ENCODE data around the gene COMMD6.
"Not testable (repeated sequence)": the region's sequence is repeated elsewhere in the genome, so short reads cannot be mapped to it uniquely, and the experiment has no call there.

Gene COMMD6

GRCh38 chr13:75537401-75538365 is at the start of gene COMMD6:
Gene COMMD6 (minus strand): TSS chr13:75537841. CDS start chr13:75537805, 36 bp downstream.
- peak; percentile 96 for DNase-seq

DNA sequence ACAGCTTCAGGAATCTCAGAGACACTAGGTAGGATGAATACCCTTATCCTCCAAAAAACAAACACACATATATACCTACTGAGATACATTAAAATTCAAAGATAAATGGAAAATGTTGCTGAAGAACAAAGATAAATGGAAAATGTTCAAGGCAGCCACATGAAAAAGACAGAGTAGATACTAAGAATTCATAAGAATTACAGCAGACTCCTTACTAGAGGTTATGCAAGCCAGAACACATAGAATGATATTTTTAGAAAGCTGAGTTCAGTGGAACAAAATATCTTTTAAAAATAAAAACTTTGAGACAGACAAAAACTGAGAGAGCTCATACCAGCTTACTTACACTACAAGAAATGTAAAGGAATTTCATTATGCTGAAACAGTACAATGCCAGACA is 47.5 kb upstream of the COMMD6 start:
- no peak for DNase-seq

GRCh38 chr13:75583091-75583490 is 45.5 kb upstream of the COMMD6 start:
- no peak for DNase-seq

- no peak for DNase-seq
Measured at GRCh38 chr13:75581874-75582640, 44.4 kb upstream of the COMMD6 start.

DNA sequence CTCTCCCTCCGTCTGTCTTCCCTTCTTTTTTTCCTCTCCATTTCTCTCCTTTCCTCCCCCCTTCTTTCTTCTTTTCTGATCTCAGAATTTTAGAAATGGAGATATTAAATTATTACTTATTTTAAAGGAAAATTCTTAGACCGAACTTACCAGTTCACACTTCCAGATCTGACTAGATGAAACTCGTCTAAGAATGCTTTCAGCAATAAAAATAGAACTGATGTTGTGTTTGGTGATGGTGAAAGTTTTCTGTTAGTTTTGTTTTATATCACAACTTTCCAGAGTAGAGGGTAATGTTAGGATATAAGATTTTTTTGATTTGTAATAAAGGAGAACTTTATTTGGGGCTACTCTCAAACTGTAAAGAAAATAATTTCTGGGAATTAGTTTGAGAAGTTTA is 41.9 kb upstream of the COMMD6 start:
- no peak for DNase-seq

- DNase-seq = no peak
Measured at GRCh38 chr13:75569576-75569975, 31.9 kb upstream of the COMMD6 start.

DNA sequence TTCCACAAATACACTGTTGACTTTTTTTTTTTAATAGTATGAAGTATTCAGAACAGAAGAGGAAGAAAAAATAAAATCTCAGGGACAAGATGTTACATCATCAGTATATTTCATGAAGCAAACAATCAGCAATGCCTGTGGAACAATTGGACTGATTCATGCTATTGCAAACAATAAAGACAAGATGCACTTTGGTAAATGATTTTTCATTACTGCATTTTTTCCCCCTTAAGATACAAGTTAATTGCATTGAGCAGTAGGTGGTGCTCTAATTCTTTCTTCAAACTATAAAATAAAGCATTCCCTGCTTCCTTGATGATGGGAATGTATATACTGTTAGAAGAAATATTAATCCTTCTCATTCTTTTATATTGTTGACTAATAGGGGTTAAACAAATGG is 29.0 kb upstream of the COMMD6 start:
- no peak for DNase-seq

GRCh38 chr13:75558145-75558840 is 20.7 kb upstream of the COMMD6 start:
- no peak for DNase-seq

DNA sequence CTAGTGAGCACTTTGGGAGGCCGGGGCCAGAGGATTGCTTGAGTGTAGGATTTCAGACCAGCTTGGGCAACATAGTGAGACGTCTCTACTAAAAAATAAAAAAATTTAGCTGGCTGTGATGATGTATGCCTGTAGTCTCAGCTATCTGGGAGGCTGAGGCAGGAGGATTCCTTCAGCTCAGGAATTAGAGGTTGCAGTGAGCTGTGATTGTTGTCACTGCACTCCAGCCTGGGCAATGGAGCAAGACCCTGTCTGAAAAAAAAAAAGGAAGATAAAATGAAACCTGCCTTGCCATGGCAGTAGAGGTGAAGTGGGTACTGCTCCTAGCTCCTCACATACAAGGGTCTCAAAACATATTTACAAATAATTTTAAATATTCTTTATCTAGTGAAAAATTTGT is 19.3 kb upstream of the COMMD6 start:
- no peak for DNase-seq

- DNase-seq = no peak
Measured at GRCh38 chr13:75555836-75556235, 18.2 kb upstream of the COMMD6 start.

- DNase-seq = no peak
Measured at GRCh38 chr13:75554981-75555380, 17.3 kb upstream of the COMMD6 start.

DNA sequence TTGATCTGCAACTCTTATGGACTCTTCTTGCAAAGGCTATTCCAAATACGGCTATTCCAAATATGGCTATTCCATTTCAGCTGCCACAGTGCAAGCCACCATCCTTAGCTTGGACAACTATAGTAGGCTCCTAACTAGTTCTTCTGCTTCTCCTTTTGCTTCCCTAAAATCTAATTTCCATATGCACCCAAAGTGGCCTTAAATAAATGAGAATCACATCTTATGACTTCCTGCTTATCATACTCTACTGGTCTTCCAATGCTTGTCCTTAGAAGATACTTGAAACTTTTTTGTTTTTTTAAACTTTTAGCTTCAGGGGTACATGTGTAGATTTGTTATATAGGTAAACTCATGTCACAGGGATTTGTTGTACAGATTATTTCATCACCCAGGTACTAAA is 16.8 kb upstream of the COMMD6 start:
- DNase-seq = no peak

GRCh38 chr13:75550159-75550567 is 12.5 kb upstream of the COMMD6 start:
- no peak for DNase-seq

DNA sequence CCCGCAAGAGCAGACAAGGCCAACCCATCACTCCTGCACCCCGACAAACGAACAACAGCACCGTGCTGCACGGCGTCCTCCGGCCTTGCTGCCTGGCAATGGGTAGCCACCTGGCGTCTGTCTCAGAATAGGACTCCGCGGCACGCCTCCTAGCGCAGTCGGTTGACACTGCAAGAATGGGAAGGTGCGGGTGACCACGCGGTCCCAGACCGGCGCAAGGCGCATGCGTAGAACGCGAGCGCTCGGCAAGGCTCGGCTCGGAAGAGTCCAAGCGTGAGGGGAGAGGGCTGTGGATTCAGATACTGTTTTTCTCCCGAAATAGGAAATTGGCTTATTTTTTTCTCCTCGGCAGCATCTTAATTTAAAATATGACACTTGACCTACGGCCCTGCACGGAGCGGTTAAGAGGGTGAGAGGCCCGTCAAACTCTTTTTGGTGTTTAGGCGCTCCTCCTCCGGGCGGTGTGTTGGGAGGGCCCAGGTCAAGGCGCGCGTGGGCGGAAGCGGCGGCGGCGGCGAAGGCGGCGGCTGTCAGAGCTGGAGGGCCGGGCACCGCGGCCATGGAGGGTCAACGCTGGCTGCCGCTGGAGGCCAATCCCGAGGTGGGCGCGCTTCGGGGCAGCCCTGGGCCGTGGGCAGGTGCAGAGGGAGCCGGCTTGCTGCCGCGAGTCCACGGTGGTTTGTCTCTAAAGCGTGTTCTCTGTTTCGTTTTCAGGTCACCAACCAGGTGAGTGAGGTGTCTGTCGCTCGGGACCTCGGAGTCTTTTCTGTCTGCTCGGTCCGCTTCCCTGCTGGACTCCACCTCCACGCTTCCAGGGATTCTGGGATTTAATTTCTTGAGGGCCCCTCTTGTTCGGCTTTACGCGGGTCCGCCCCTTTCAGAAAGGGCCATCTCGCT is 11.9 kb upstream of the COMMD6 start, which contains the start of gene UCHL3:
Gene UCHL3 (plus strand): TSS at position 530 of the 897 bp plus-strand sequence. CDS start 30 bp downstream, at position 560.
- DNase-seq = peak; percentile 99

GRCh38 chr13:75547917-75548316 is 10.3 kb upstream of the COMMD6 start:
- no peak for DNase-seq

DNA sequence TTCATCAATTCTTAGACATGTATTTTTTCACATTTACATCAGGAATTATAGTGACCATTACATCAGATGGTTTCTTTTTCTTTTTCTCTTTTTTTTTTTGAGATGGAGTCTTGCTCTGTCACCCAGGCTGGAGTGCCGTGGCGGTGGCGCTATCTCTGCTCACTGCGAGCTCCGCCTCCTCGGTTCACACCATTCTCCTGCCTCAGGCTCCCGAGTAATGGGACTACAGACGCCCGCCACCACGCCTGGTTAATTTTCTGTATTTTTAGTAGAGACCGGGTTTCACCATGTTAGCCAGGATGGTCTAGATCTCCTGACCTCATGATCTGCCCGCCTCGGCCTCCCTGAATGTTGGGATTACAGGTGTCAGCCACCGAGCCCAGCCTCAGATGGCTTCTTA is 7.7 kb upstream of the COMMD6 start:
- not testable (repeated sequence) for DNase-seq

DNA sequence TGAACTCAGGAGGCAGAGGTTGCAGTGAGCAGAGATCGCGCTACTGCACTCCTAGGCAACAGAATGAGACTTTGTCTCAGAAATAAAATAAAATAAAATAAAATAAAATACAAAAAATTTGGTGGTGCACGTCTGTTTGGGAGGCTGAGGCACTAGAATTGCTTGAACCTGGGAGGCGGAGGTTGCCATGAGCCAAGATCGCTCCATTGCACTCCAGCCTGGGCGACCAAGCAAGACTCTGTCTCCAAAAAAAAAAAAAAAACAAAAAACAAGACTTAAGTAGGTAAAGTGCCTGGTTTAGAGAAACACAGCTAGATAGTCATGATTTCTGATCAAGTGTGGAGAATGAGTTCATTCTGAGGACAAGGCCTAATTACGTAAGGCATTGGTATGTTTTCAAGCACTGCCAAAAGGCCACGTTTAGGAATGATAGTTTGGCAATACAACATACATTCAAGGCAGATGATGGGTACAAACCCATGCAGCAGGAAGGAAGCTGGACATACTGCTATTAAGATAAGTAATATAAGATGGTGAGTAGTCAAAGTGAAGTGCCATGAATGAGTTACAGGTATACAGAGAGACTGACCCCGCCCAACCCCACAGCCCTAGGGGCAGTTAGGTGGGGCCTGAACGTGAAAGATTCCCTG is 7.2 kb upstream of the COMMD6 start:
- no peak for DNase-seq

DNA sequence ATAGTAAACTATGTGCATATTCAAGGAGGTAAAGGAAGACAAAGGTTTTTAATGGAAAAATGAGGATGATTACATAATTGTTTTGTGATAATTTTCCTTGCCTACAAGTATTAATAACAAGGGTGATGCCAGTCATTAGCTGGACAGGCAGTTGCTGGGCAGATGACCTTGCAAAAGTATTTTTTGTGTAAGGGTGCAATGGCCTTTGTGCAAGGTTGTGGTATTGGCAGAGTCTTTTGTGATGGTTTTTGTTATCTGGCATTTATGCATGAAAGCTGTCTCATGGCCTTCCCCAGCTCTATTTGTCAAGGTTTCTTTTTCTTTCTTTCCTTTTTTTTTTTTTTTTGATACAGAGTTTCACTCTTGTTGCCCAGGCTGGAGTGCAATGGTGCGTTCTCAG is 4.3 kb upstream of the COMMD6 start:
- no peak for DNase-seq

DNA sequence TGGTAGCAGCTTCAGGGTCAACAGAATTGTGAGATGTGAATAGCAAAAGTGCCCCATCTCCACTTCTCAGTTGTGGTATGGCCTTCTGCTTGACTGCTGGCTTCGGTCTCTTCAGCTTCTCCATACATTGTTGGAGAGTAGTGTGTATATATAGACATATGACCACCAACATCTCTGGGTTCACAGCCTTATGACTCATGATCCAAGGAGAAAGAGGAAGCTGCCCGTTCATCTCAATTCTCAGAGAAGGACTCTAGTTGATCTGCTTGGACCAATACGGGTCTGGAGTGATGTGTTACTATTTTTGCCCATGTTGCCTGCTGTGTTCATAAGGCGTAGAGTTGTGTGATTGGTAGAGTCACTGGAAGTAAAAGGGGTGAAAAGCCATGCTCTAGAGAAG is 3.6 kb upstream of the COMMD6 start:
- DNase-seq = no peak

GRCh38 chr13:75533861-75534260 is 3.8 kb downstream of the COMMD6 start:
- no peak for DNase-seq

GRCh38 chr13:75530549-75530961 is 7.1 kb downstream of the COMMD6 start:
- DNase-seq = no peak

Data from retina (tissue), 1 donor.